ENCODE data around the gene CPTP. TPM values are rescaled to one million over a fixed set of nuclear protein-coding genes. Genes with fewer than 3 reads are reported as not detected.

CPTP gene
- total and polyA plus RNA-seq, 4 donors = 7.9 to 45.1 (median 22.5) TPM

DNA sequence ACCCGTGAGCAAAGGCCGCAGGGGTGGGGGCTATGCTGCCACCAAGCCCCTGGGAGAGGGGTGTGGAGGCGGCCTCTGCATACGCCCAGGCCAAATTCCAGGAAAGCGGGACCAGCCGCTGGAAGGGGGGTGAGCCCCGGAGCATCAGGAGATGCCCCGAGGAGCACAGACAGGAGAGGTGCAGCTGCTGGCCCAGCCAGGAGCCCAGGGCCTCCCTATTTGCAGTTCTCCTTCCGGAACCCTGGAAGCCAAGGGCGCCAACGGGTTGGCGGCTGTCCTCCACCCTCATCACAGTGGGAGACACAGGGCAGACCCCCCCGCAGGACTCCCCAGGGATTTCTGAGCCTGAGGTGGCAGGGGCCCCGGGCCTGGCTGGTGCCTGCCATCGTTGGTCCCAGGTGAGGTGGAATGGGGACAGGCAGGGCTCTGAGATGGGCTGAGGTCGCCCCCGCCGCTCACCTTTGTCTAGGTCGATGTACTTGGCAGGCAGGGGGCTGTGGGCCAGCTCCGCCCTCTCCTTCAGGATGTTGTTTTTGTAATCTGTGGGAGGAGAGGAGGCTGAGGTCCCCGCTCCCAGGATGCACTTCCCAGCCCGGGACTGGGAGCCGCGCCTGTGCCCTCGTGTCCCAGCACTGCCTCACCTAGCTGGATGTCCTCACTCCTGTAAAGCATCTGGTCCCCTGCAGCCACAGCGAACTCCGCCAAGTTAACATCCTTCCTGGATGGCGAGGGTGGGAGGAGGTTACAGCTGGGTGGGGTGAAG, 29.0 kb downstream of the CPTP start:
- Histone ChIP-seq H3K27me3 (ENCODE audit: control insufficient read depth in 4 of 4, insufficient read depth in 4 of 4, low read length in 3 of 4) (peaks cover 0 to 2% (median 0%) of the 10 kb centered on the region in 4 donors), H3K9ac (ENCODE audit: low read depth in 1 of 2, low read length in 2 of 2) (no peak overlapping the region), H3K4me1 (ENCODE audit: control insufficient read depth in 4 of 4, insufficient read depth in 4 of 4, low read length in 3 of 4) (peaks cover 0 to 27% (median 4%) of the 10 kb centered on the region in 4 donors), H3K9me3 (ENCODE audit: control insufficient read depth in 4 of 4, low read length in 3 of 4) (no peaks in the 10 kb centered on the region), H3K4me3 (ENCODE audit: low read depth in 1 of 3, low read length in 3 of 3) (no peak overlapping the region), H3K36me3 (ENCODE audit: control insufficient read depth in 4 of 4, insufficient read depth in 3 of 4, low read depth in 1 of 4, low read length in 3 of 4) (no peaks in the 10 kb centered on the region), H3K27ac (ENCODE audit: low read depth in 1 of 2, low read length in 2 of 2) (no peak overlapping the region)
- TF ChIP-seq FOXA2 (IDR thresholded peaks at IDR 0.05) (no peak), HNF4G (IDR thresholded peaks at IDR 0.05) (no peak), RXRA (IDR thresholded peaks at IDR 0.05) (no peak), TAF1 (conservative IDR thresholded peaks at IDR 0.05) (no peak), YY1 (IDR thresholded peaks at IDR 0.05) (no peak), JUND (IDR thresholded peaks at IDR 0.05) (no peak), NR2F2 (IDR thresholded peaks at IDR 0.05) (no peak), GABPA (IDR thresholded peaks at IDR 0.05 in 1 of 2, conservative IDR thresholded peaks at IDR 0.05 in 1 of 2) (no peak)
- TF ChIP-seq, protein P1, sequence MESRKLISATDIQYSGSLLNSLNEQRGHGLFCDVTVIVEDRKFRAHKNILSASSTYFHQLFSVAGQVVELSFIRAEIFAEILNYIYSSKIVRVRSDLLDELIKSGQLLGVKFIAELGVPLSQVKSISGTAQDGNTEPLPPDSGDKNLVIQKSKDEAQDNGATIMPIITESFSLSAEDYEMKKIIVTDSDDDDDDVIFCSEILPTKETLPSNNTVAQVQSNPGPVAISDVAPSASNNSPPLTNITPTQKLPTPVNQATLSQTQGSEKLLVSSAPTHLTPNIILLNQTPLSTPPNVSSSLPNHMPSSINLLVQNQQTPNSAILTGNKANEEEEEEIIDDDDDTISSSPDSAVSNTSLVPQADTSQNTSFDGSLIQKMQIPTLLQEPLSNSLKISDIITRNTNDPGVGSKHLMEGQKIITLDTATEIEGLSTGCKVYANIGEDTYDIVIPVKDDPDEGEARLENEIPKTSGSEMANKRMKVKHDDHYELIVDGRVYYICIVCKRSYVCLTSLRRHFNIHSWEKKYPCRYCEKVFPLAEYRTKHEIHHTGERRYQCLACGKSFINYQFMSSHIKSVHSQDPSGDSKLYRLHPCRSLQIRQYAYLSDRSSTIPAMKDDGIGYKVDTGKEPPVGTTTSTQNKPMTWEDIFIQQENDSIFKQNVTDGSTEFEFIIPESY (IDR thresholded peaks at IDR 0.05) = no peak
- TF ChIP-seq, protein P2, sequence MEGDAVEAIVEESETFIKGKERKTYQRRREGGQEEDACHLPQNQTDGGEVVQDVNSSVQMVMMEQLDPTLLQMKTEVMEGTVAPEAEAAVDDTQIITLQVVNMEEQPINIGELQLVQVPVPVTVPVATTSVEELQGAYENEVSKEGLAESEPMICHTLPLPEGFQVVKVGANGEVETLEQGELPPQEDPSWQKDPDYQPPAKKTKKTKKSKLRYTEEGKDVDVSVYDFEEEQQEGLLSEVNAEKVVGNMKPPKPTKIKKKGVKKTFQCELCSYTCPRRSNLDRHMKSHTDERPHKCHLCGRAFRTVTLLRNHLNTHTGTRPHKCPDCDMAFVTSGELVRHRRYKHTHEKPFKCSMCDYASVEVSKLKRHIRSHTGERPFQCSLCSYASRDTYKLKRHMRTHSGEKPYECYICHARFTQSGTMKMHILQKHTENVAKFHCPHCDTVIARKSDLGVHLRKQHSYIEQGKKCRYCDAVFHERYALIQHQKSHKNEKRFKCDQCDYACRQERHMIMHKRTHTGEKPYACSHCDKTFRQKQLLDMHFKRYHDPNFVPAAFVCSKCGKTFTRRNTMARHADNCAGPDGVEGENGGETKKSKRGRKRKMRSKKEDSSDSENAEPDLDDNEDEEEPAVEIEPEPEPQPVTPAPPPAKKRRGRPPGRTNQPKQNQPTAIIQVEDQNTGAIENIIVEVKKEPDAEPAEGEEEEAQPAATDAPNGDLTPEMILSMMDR (IDR thresholded peaks at IDR 0.05; ENCODE audit: low read depth, low read length, missing input control) = no peak
- TF ChIP-seq, protein P3, sequence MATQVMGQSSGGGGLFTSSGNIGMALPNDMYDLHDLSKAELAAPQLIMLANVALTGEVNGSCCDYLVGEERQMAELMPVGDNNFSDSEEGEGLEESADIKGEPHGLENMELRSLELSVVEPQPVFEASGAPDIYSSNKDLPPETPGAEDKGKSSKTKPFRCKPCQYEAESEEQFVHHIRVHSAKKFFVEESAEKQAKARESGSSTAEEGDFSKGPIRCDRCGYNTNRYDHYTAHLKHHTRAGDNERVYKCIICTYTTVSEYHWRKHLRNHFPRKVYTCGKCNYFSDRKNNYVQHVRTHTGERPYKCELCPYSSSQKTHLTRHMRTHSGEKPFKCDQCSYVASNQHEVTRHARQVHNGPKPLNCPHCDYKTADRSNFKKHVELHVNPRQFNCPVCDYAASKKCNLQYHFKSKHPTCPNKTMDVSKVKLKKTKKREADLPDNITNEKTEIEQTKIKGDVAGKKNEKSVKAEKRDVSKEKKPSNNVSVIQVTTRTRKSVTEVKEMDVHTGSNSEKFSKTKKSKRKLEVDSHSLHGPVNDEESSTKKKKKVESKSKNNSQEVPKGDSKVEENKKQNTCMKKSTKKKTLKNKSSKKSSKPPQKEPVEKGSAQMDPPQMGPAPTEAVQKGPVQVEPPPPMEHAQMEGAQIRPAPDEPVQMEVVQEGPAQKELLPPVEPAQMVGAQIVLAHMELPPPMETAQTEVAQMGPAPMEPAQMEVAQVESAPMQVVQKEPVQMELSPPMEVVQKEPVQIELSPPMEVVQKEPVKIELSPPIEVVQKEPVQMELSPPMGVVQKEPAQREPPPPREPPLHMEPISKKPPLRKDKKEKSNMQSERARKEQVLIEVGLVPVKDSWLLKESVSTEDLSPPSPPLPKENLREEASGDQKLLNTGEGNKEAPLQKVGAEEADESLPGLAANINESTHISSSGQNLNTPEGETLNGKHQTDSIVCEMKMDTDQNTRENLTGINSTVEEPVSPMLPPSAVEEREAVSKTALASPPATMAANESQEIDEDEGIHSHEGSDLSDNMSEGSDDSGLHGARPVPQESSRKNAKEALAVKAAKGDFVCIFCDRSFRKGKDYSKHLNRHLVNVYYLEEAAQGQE (IDR thresholded peaks at IDR 0.05) = no peak
- no peak for DNase-seq (ENCODE audit: low spot score)
- 17% methylated on average over 28 of the region's 28 CpGs for WGBS

DNA sequence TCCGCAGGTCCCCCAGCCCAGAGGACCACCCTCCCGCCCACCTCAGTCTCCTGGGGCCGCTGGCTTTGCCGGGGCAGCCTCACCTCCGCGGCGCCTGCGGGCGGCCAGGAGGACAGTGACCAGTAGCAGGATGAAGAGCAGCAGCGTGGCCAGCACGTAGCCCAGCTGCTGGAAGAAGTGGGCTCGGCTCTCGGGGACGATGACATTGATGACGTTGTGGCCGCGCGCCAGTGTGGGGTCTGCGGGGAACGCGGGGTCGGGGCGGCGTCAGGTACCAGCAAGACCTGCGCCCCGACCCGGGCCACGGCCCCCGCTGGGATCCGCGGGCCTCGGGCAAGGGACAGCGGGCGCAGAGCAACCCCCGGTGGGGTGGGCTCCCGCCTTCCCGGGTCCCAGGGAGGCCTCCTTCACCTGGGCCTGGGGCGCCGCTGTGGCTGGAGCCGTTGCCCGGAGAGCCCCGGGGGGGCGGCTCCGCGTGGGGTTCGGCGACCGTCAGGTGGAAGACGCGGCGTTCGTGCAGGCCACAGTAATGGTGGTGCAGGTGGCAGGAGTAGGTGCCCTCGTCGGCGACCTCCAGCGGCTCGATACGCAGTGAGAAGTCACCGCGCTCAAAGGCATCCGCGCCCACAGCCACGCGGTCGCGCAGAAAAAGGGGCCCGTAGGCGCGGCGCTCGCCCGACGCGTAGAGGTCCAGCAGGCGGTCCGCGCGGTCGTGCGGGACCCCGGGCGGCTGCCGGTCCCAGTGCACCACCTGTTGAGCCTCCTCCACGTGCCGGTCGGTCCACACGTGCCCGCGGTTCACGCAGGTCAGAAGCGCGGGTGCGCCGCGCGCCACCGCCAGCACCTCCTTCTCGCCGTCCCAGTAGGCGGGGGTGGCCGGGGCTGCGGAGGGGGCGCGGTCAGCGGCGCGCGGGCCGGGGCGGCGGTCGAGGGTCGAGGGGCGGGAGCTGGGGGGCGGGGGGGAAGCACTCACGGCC, 30.0 kb downstream of the CPTP start:
- Histone ChIP-seq H3K27me3 (ENCODE audit: control insufficient read depth in 4 of 4, insufficient read depth in 4 of 4, low read length in 3 of 4) (peaks cover 0 to 2% (median 0%) of the 10 kb centered on the region in 4 donors), H3K9me3 (ENCODE audit: control insufficient read depth in 4 of 4, low read length in 3 of 4) (no peaks in the 10 kb centered on the region), H3K4me3 (ENCODE audit: low read depth in 1 of 3, low read length in 3 of 3) (peak overlapping the region in 1 of 3 donors; percentile 17), H3K27ac (ENCODE audit: low read depth in 1 of 2, low read length in 2 of 2) (no peak overlapping the region), H3K4me1 (ENCODE audit: control insufficient read depth in 4 of 4, insufficient read depth in 4 of 4, low read length in 3 of 4) (peaks cover 0 to 25% (median 4%) of the 10 kb centered on the region in 4 donors), H3K9ac (ENCODE audit: low read depth in 1 of 2, low read length in 2 of 2) (no peak overlapping the region), H3K36me3 (ENCODE audit: control insufficient read depth in 4 of 4, insufficient read depth in 3 of 4, low read depth in 1 of 4, low read length in 3 of 4) (no peaks in the 10 kb centered on the region)
- 24% methylated on average over 116 of the region's 116 CpGs for WGBS
- no peak for DNase-seq (ENCODE audit: low spot score)
- no peak for TF ChIP-seq HNF4G (IDR thresholded peaks at IDR 0.05)
- no peak for TF ChIP-seq RAD21 (IDR thresholded peaks at IDR 0.05)
- TF ChIP-seq, protein P4, sequence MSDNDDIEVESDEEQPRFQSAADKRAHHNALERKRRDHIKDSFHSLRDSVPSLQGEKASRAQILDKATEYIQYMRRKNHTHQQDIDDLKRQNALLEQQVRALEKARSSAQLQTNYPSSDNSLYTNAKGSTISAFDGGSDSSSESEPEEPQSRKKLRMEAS (IDR thresholded peaks at IDR 0.05) = no peak
- TF ChIP-seq SP1 (IDR thresholded peaks at IDR 0.05) = no peak
- no peak for TF ChIP-seq TAF1 (conservative IDR thresholded peaks at IDR 0.05)
- no peak for TF ChIP-seq NR2F2 (IDR thresholded peaks at IDR 0.05)
- TF ChIP-seq GABPA (IDR thresholded peaks at IDR 0.05 in 1 of 2, conservative IDR thresholded peaks at IDR 0.05 in 1 of 2) = no peak
- TF ChIP-seq JUND (IDR thresholded peaks at IDR 0.05) = no peak
- TF ChIP-seq, protein P5, sequence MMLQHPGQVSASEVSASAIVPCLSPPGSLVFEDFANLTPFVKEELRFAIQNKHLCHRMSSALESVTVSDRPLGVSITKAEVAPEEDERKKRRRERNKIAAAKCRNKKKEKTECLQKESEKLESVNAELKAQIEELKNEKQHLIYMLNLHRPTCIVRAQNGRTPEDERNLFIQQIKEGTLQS (IDR thresholded peaks at IDR 0.05) = no peak
- no peak for TF ChIP-seq EGR1 (IDR thresholded peaks at IDR 0.05; ENCODE audit: low read depth in 2 of 2)
- TF ChIP-seq, protein P1 (IDR thresholded peaks at IDR 0.05) = no peak
- TF ChIP-seq YY1 (IDR thresholded peaks at IDR 0.05) = no peak
- no peak for TF ChIP-seq HNF4A (conservative IDR thresholded peaks at IDR 0.05)
- no peak for TF ChIP-seq FOXA2 (IDR thresholded peaks at IDR 0.05)
- no peak for TF ChIP-seq RXRA (IDR thresholded peaks at IDR 0.05)
- no peak for TF ChIP-seq FOXA1 (IDR thresholded peaks at IDR 0.05)
